Fibroblast of lung (primary cell): ENCODE data around the gene SLC28A1. TPM values are rescaled to one million over a fixed set of nuclear protein-coding genes. Genes with fewer than 3 reads are reported as not detected.

Experiments
- DNase-seq, 2 donors: peaks; one replicate each; pipeline versions ENCODE4 v3.0.0 to v3.0.0-alpha.2; 2010; ENCODE audit warnings: low read depth in 2 of 2
- H2AFZ ChIP-seq: 2 replicates; pipeline ENCODE4 v1.5.1; 2012; ENCODE audit warnings: low read length, control low read depth, inconsistent platforms
- H3K27ac ChIP-seq: 2 replicates; pipeline ENCODE4 v1.5.1; 2011; ENCODE audit warnings: low read length, control low read depth; ENCODE audit not compliant: insufficient read depth
- H3K27me3 ChIP-seq: 2 replicates; pipeline ENCODE4 v1.5.1; 2011; ENCODE audit warnings: mild to moderate bottlenecking, low read length; ENCODE audit not compliant: control insufficient read depth, insufficient read depth
- H3K36me3 ChIP-seq: 2 replicates; pipeline ENCODE4 v1.5.1; 2011; ENCODE audit warnings: low read length; ENCODE audit not compliant: control insufficient read depth, insufficient read depth
- H3K4me1 ChIP-seq: 2 replicates; pipeline ENCODE4 v1.5.1; 2011; ENCODE audit warnings: low read length; ENCODE audit not compliant: control insufficient read depth, insufficient read depth; ENCODE audit errors: extremely low read depth
- H3K4me2 ChIP-seq: 2 replicates; pipeline ENCODE4 v1.5.1; 2011; ENCODE audit warnings: low read length, control low read depth; ENCODE audit not compliant: insufficient read depth; ENCODE audit errors: extremely low read depth
- H3K4me3 ChIP-seq, 4 experiments: fragments of 200-600 bp in 1 of 4; sonication (generic) in 1 of 4; replicated peaks in 1 of 4; 2 replicates each; pipeline ENCODE4 v1.5.1; 2011 to 2016; ENCODE audit warnings: low read length in 4 of 4, low read depth in 3 of 4, mild to moderate bottlenecking in 3 of 4, control low read depth in 2 of 4, inconsistent platforms in 1 of 4, mixed read lengths in 1 of 4; ENCODE audit not compliant: insufficient read depth in 1 of 4; ENCODE audit errors: control extremely low read depth in 1 of 4
- H3K79me2 ChIP-seq: 2 replicates; pipeline ENCODE4 v1.5.1; 2012; ENCODE audit warnings: mild to moderate bottlenecking, low read length, inconsistent platforms; ENCODE audit not compliant: control insufficient read depth, insufficient read depth
- H3K9ac ChIP-seq: 2 replicates; pipeline ENCODE4 v1.5.1; 2011; ENCODE audit warnings: mild to moderate bottlenecking, low read length, control low read depth; ENCODE audit not compliant: insufficient read depth
- H3K9me3 ChIP-seq: 2 replicates; pipeline ENCODE4 v1.5.1; 2012; ENCODE audit warnings: low read depth, low read length; ENCODE audit not compliant: control insufficient read depth, insufficient read depth
- H4K20me1 ChIP-seq: 2 replicates; pipeline ENCODE4 v1.5.1; 2011; ENCODE audit warnings: low read length; ENCODE audit not compliant: control insufficient read depth, insufficient read depth; ENCODE audit errors: extremely low read depth
- EZH2 ChIP-seq: IDR thresholded peaks from 2 replicates; pipeline ENCODE4 v1.5.1; 2012; ENCODE audit warnings: low read length, control low read depth, mild to moderate bottlenecking; ENCODE audit errors: missing control alignments
- polyA plus RNA-seq, 2 donors: library from polyadenylated mRNA; depleted of rRNA in 1 of 2; stranded (reverse) in 1 of 2; unstranded in 1 of 2; fragments of >200 nt; gene quantifications; 2 replicates each; pipeline ENCODE4 v1.2.1, GENCODE V29; 2011 to 2012; ENCODE audit warnings: missing spikeins in 1 of 2
- total RNA-seq: library from RNA; depleted of rRNA; stranded (reverse); fragments of >200 nt; gene quantifications from 2 replicates; pipeline ENCODE4 v1.2.1, GENCODE V29; 2014
- TF ChIP-seq, protein P1 (sequence below), 2 donors: IDR thresholded peaks in 1 of 2; conservative IDR thresholded peaks in 1 of 2; 1 replicate in 1 of 2; 2 replicates in 1 of 2; pipeline ENCODE4 v1.5.1; 2011 to 2012; ENCODE audit warnings: low read length in 2 of 2, control low read depth in 1 of 2, inconsistent platforms in 1 of 2, low read depth in 1 of 2, mild to moderate bottlenecking in 1 of 2

SLC28A1 gene
- total and polyA plus RNA-seq, 2 donors (not counting 1 experiment from before 2014, with no cell fraction given), result not detected

DNA sequence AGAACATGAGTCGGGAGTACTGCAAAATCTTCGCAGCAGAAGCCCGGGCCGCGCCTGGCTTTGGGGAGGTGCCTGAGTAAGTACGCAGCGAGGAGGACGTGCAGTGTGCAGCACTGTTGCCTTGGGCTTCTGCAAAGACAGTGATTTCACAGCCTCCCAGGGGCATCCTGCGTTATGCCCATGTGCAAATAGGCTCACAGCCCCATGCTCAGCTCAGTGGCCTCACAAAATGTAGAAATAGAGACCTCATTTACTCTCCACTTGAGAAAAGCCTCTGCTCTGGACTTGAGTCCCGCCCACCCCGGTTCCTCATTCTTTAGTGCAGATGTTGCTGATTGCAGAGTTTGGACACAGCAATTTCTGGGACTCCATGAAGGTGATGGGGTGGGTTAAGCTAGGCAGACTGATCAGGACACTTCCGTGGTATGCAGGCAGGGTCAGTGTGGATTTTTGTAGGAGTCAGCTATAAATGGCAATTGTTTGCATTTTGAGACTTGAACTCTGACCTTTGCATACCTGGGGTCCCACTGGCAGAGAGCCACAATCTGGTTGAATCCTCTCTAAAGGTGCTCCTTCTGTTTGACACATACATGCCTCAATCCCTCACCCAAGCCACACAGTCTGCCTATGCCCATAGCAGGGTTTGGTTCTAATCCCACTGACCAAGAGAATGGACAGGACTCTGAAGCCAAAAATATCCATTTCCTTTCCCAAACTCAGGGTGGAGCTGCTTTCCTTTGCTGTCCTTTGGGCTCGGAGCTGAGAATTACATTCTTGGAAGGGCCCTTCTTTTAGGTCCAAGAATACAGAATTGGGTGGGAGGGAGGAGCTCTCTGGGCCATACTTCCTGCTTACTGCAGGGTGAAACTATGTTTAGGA is 20.7 kb upstream of the SLC28A1 start:
- H3K36me3 ChIP-seq, result no peaks in the 10 kb centered on the region
- no peaks in the 10 kb centered on the region for H4K20me1 ChIP-seq

DNA sequence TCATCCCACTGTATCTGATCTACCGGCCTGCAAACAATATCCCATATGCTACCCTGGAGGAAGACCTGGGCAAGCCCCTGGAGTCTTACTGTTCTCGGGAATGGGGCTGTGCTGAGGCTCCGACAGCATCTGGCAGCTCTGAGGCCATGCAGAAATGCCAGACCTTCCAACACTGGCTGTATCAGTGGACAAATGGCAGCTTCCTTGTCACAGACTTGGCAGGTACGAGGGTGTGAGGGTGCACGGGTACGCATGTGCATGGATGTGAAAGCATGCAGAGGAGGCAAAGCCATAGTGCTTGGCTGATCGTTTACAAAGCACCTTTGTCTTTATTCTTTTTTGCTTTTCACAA is 20.0 kb upstream of the SLC28A1 start:
- no peaks in the 10 kb centered on the region for H3K4me1 ChIP-seq
- no peak overlapping the region for H2AFZ ChIP-seq
- no peak overlapping the region for H3K9ac ChIP-seq
- no peak overlapping the region for H3K4me2 ChIP-seq
- TF ChIP-seq, protein P1, sequence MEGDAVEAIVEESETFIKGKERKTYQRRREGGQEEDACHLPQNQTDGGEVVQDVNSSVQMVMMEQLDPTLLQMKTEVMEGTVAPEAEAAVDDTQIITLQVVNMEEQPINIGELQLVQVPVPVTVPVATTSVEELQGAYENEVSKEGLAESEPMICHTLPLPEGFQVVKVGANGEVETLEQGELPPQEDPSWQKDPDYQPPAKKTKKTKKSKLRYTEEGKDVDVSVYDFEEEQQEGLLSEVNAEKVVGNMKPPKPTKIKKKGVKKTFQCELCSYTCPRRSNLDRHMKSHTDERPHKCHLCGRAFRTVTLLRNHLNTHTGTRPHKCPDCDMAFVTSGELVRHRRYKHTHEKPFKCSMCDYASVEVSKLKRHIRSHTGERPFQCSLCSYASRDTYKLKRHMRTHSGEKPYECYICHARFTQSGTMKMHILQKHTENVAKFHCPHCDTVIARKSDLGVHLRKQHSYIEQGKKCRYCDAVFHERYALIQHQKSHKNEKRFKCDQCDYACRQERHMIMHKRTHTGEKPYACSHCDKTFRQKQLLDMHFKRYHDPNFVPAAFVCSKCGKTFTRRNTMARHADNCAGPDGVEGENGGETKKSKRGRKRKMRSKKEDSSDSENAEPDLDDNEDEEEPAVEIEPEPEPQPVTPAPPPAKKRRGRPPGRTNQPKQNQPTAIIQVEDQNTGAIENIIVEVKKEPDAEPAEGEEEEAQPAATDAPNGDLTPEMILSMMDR (conservative IDR thresholded peaks at IDR 0.05 in 1 of 2, IDR thresholded peaks at IDR 0.05 in 1 of 2; ENCODE audit: low read depth in 1 of 2, low read length in 2 of 2), result no peak
- TF ChIP-seq EZH2, result no peak
- H3K36me3 ChIP-seq, result no peaks in the 10 kb centered on the region
- H3K27me3 ChIP-seq, result peaks cover 3% of the 10 kb centered on the region
- no peak overlapping the region for H3K27ac ChIP-seq
- no peak overlapping the region for H3K4me3 ChIP-seq
- no peaks in the 10 kb centered on the region for H3K79me2 ChIP-seq
- DNase-seq, result no peak
- no peaks in the 10 kb centered on the region for H3K9me3 ChIP-seq
- H4K20me1 ChIP-seq, result no peaks in the 10 kb centered on the region

More for the DNA sequence above, 20.7 kb upstream of the SLC28A1 start:
- no peaks in the 10 kb centered on the region for H3K79me2 ChIP-seq
- H3K4me2 ChIP-seq, result no peak overlapping the region
- TF ChIP-seq, protein P1 (conservative IDR thresholded peaks at IDR 0.05 in 1 of 2, IDR thresholded peaks at IDR 0.05 in 1 of 2; ENCODE audit: low read depth in 1 of 2, low read length in 2 of 2), result peak; percentile 26 to 40
- no peak for TF ChIP-seq EZH2
- DNase-seq, result peak; percentile 8 to 24
- H3K9me3 ChIP-seq, result no peaks in the 10 kb centered on the region
- H3K27me3 ChIP-seq, result peaks cover 3% of the 10 kb centered on the region
- H2AFZ ChIP-seq, result no peak overlapping the region
- no peak overlapping the region for H3K4me3 ChIP-seq
- H3K9ac ChIP-seq, result no peak overlapping the region
- H3K4me1 ChIP-seq, result no peaks in the 10 kb centered on the region
- no peak overlapping the region for H3K27ac ChIP-seq

DNA sequence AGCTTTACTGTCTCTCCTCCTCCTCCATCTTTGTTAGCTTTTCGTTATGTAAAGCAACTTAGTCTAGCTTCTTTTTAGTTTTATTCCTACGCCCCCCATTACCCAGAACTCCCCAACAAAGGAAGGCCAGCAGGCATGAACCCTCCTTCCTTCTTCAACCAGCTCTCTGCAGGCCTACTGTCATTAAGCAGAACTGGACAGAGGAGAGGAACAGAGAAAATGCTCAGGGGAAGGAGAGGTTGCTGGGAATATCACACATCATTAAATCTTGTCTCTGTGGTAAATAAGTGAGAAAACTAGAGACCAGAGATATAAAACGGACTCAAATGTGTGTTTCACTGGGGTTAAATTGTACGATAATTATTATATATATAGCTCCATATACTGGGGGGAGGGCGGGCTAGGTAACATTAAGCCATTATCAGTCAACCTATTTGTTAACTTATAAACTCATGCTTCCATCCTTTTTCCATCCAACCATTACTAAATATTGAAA is 19.3 kb upstream of the SLC28A1 start:
- no peak for DNase-seq
- H3K27ac ChIP-seq, result no peak overlapping the region
- H3K36me3 ChIP-seq, result no peaks in the 10 kb centered on the region
- no peak overlapping the region for H3K9ac ChIP-seq
- H3K9me3 ChIP-seq, result no peaks in the 10 kb centered on the region
- H3K4me2 ChIP-seq, result no peak overlapping the region
- H3K27me3 ChIP-seq, result peaks cover 3% of the 10 kb centered on the region
- H2AFZ ChIP-seq, result no peak overlapping the region
- no peaks in the 10 kb centered on the region for H3K79me2 ChIP-seq
- H4K20me1 ChIP-seq, result no peaks in the 10 kb centered on the region
- no peak for TF ChIP-seq EZH2
- TF ChIP-seq, protein P1 (conservative IDR thresholded peaks at IDR 0.05 in 1 of 2, IDR thresholded peaks at IDR 0.05 in 1 of 2; ENCODE audit: low read depth in 1 of 2, low read length in 2 of 2), result no peak
- no peaks in the 10 kb centered on the region for H3K4me1 ChIP-seq
- no peak overlapping the region for H3K4me3 ChIP-seq
